WTC11 (cell line): ENCODE data around the gene PPM1G. TPM values are rescaled to one million over a fixed set of nuclear protein-coding genes. Genes with fewer than 3 reads are reported as not detected.
A peak's percentile ranks its signal among the peaks of the same experiment; 100 is the strongest.

Experiments
- ATAC-seq: fragments of 200-7000 bp; cut with Tn5 transposase; 2 replicates; pipeline ENCODE4 v1.10.0; 2021; ENCODE audit warnings: mild to moderate bottlenecking, moderate library complexity
- CTCF ChIA-PET: fragments of 300-600 bp; sonication (Branson Sonifier 250); formaldehyde crosslinking; loops from one replicate; lab custom pipeline; 2021; ENCODE audit warnings: antibody characterized with exemption; lab: Charles Lee
- POLR2A ChIA-PET: fragments of 350-600 bp; sonication (Branson Sonifier 250); formaldehyde crosslinking; loops from one replicate; lab custom pipeline; 2021; ENCODE audit warnings: antibody characterized with exemption; lab: Charles Lee
- DNase-seq: peaks from one replicate; pipeline ENCODE4 v3.0.0; 2021; ENCODE audit warnings: low spot score
- H3K27ac Mint-ChIP-seq: 2 replicates; pipeline ENCODE4 v1.8.0; 2021; ENCODE audit warnings: mixed read lengths
- H3K27me3 Mint-ChIP-seq: 2 replicates; pipeline ENCODE4 v1.8.0; 2021; ENCODE audit warnings: low read depth, mild to moderate bottlenecking, moderate library complexity, mixed read lengths
- H3K36me3 Mint-ChIP-seq: 2 replicates; pipeline ENCODE4 v1.8.0; 2021; ENCODE audit warnings: mixed read lengths
- H3K4me1 Mint-ChIP-seq: 2 replicates; pipeline ENCODE4 v1.8.0; 2022; ENCODE audit warnings: mixed read lengths
- H3K4me3 Mint-ChIP-seq: 2 replicates; pipeline ENCODE4 v1.8.0; 2021; ENCODE audit warnings: mild to moderate bottlenecking, moderate library complexity, mixed read lengths
- H3K9me3 Mint-ChIP-seq: 2 replicates; pipeline ENCODE4 v1.8.0; 2021; ENCODE audit warnings: mixed read lengths
- CBFB ChIP-seq: sonication (generic); formaldehyde crosslinking; IDR thresholded peaks from 2 replicates; pipeline ENCODE4 v1.8.1; 2022; ENCODE audit warnings: mild to moderate bottlenecking, low read depth, missing genetic modification reagents
- ETV6 ChIP-seq: sonication (generic); formaldehyde crosslinking; IDR thresholded peaks from 2 replicates; pipeline ENCODE4 v1.8.1; 2022; ENCODE audit warnings: mild to moderate bottlenecking, missing genetic modification reagents
- FOXJ3 ChIP-seq: sonication (generic); formaldehyde crosslinking; IDR thresholded peaks from 2 replicates; pipeline ENCODE4 v1.9.0; 2021; ENCODE audit warnings: missing genetic modification reagents, mild to moderate bottlenecking, borderline replicate concordance
- GABPB1 ChIP-seq: sonication (generic); formaldehyde crosslinking; IDR thresholded peaks from 2 replicates; pipeline ENCODE4 v1.8.1; 2023; ENCODE audit warnings: mild to moderate bottlenecking, missing genetic modification reagents
- GTF2I ChIP-seq: fragments of 250-450 bp; sonication (Bioruptor Pico); conservative IDR thresholded peaks from 2 replicates; pipeline ENCODE4 v1.4.0; 2021; ENCODE audit warnings: mild to moderate bottlenecking
- MYBL2 ChIP-seq: sonication (generic); formaldehyde crosslinking; IDR thresholded peaks from 2 replicates; pipeline ENCODE4 v1.8.1; 2023; ENCODE audit warnings: mild to moderate bottlenecking, moderate library complexity, missing genetic modification reagents
- NR3C1 ChIP-seq: sonication (generic); formaldehyde crosslinking; conservative IDR thresholded peaks from 2 replicates; pipeline ENCODE4 v1.8.1; 2023; ENCODE audit warnings: low read depth, mild to moderate bottlenecking, missing genetic modification reagents
- SP1 ChIP-seq: sonication (generic); formaldehyde crosslinking; conservative IDR thresholded peaks from 2 replicates; pipeline ENCODE4 v1.8.1; 2022; ENCODE audit warnings: missing genetic modification reagents
- ZNF396 ChIP-seq: fragments of 250-450 bp; sonication (Bioruptor Pico); IDR thresholded peaks from 2 replicates; pipeline ENCODE4 v1.8.0; 2021; ENCODE audit warnings: mild to moderate bottlenecking, moderate library complexity, borderline replicate concordance
- ZNF532 ChIP-seq: fragments of 250-450 bp; sonication (Bioruptor Pico); IDR thresholded peaks from 2 replicates; pipeline ENCODE4 v1.9.0; 2021; ENCODE audit warnings: mild to moderate bottlenecking, borderline replicate concordance
- ZSCAN18 ChIP-seq: fragments of 250-450 bp; sonication (Bioruptor Pico); IDR thresholded peaks from 2 replicates; pipeline ENCODE4 v2.1.2; 2022; ENCODE audit warnings: mild to moderate bottlenecking, moderate library complexity
- total RNA-seq: library from RNA; stranded (reverse); gene quantifications from 3 replicates; pipeline ENCODE4 v1.2.3, GENCODE V29; 2021
- TF ChIP-seq, protein P1 (sequence below): fragments of 200-600 bp; IDR thresholded peaks from 2 replicates; pipeline ENCODE4 v1.8.0; 2022; ENCODE audit warnings: antibody characterized with exemption
- TF ChIP-seq, protein P2 (sequence below): sonication (generic); formaldehyde crosslinking; IDR thresholded peaks from 2 replicates; pipeline ENCODE4 v1.8.1; 2022; ENCODE audit warnings: missing genetic modification reagents, borderline replicate concordance
- TF ChIP-seq, protein P3 (sequence below): sonication (generic); formaldehyde crosslinking; IDR thresholded peaks from 2 replicates; pipeline ENCODE4 v1.8.1; 2023; ENCODE audit warnings: mild to moderate bottlenecking, moderate library complexity, missing genetic modification reagents

The PPM1G gene
- total RNA-seq, 1 experiment from 2014 or later = 193 TPM

GRCh38 chr2:27446057-27446456 lies 36.7 kb upstream of the PPM1G start:
- ChIA-PET POLR2A (interaction anchor here (1.2 kb wide), 1 partner anchor 17 kb away, joined by 3 read pairs; no protein-coding TSS in a partner anchor), CTCF (interaction anchor here (1.1 to 1.4 kb wide), 2 partner anchors 17 to 76 kb away, joined by 3 read pairs; partner anchors contain the start of gene NRBP1)
- no peak for ATAC-seq

DNA sequence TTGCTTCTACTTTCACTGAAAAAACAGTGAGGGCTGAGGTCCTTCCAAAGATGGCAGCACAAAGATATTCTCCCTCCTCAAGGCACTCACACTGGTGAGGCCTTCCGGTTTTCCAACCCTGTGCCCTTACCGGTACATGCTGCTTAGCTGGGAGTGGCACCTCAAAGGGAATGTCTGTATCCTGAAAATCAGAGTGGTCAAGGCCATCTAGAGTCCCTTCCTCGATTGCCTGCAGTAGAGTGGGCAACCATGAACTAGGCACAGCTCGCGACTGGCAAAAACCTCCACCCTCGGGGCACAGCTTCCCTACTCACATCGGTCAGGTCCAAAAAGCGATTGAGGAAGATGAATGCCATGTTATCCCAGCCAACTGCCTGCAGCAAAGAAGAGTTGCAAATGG lies 36.2 kb upstream of the PPM1G start:
- H3K27ac Mint-ChIP-seq = no peak overlapping the region; the same call in 1 of the 2 replicates
- no peaks in the 10 kb centered on the region for H3K27me3 Mint-ChIP-seq
- peaks cover 14% of the 10 kb centered on the region for H3K4me1 Mint-ChIP-seq
- H3K9me3 Mint-ChIP-seq = no peaks in the 10 kb centered on the region
- ChIA-PET CTCF (interaction anchor here (1.1 to 1.4 kb wide), 2 partner anchors 17 to 76 kb away, joined by 3 read pairs; partner anchors contain the start of gene NRBP1), POLR2A (interaction anchor here (1.2 kb wide), 1 partner anchor 17 kb away, joined by 3 read pairs; no protein-coding TSS in a partner anchor)
- peaks cover 15% of the 10 kb centered on the region for H3K36me3 Mint-ChIP-seq
- DNase-seq (no peak), ATAC-seq (no peak)
- TF ChIP-seq, protein P1, sequence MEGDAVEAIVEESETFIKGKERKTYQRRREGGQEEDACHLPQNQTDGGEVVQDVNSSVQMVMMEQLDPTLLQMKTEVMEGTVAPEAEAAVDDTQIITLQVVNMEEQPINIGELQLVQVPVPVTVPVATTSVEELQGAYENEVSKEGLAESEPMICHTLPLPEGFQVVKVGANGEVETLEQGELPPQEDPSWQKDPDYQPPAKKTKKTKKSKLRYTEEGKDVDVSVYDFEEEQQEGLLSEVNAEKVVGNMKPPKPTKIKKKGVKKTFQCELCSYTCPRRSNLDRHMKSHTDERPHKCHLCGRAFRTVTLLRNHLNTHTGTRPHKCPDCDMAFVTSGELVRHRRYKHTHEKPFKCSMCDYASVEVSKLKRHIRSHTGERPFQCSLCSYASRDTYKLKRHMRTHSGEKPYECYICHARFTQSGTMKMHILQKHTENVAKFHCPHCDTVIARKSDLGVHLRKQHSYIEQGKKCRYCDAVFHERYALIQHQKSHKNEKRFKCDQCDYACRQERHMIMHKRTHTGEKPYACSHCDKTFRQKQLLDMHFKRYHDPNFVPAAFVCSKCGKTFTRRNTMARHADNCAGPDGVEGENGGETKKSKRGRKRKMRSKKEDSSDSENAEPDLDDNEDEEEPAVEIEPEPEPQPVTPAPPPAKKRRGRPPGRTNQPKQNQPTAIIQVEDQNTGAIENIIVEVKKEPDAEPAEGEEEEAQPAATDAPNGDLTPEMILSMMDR = no peak
- TF ChIP-seq GTF2I (no peak), NR3C1 (CRISPR knock-in tag) (no peak), CBFB (CRISPR knock-in tag) (no peak), ZSCAN18 (CRISPR knock-in tag) (no peak), FOXJ3 (CRISPR knock-in tag) (no peak), ZNF396 (CRISPR knock-in tag) (no peak), SP1 (CRISPR knock-in tag) (no peak), ZNF532 (no peak)
- TF ChIP-seq, protein P2, sequence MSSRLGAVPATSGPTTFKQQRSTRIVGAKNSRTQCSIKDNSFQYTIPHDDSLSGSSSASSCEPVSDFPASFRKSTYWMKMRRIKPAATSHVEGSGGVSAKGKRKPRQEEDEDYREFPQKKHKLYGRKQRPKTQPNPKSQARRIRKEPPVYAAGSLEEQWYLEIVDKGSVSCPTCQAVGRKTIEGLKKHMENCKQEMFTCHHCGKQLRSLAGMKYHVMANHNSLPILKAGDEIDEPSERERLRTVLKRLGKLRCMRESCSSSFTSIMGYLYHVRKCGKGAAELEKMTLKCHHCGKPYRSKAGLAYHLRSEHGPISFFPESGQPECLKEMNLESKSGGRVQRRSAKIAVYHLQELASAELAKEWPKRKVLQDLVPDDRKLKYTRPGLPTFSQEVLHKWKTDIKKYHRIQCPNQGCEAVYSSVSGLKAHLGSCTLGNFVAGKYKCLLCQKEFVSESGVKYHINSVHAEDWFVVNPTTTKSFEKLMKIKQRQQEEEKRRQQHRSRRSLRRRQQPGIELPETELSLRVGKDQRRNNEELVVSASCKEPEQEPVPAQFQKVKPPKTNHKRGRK (CRISPR knock-in tag) = no peak
- TF ChIP-seq, protein P3, sequence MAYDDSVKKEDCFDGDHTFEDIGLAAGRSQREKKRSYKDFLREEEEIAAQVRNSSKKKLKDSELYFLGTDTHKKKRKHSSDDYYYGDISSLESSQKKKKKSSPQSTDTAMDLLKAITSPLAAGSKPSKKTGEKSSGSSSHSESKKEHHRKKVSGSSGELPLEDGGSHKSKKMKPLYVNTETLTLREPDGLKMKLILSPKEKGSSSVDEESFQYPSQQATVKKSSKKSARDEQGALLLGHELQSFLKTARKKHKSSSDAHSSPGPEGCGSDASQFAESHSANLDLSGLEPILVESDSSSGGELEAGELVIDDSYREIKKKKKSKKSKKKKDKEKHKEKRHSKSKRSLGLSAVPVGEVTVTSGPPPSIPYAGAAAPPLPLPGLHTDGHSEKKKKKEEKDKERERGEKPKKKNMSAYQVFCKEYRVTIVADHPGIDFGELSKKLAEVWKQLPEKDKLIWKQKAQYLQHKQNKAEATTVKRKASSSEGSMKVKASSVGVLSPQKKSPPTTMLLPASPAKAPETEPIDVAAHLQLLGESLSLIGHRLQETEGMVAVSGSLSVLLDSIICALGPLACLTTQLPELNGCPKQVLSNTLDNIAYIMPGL (CRISPR knock-in tag) = no peak
- no peak overlapping the region for H3K4me3 Mint-ChIP-seq

More at GRCh38 chr2:27446057-27446456, 36.7 kb upstream of the PPM1G start:
- TF ChIP-seq MYBL2 (CRISPR knock-in tag) (no peak), ETV6 (CRISPR knock-in tag) (no peak), GABPB1 (no peak)
- Mint-ChIP-seq H3K9me3 (no peaks in the 10 kb centered on the region), H3K27me3 (no peaks in the 10 kb centered on the region), H3K27ac (peak overlapping the region; percentile 83), H3K4me1 (peaks cover 14% of the 10 kb centered on the region), H3K4me3 (no peak overlapping the region), H3K36me3 (peaks cover 10% of the 10 kb centered on the region)
- DNase-seq = no peak
